HepG2 (cell line): ENCODE data around the gene MRPL36. TPM values are rescaled to one million over a fixed set of nuclear protein-coding genes. Genes with fewer than 3 reads are reported as not detected.

Source experiments
- ATAC-seq: fragments of 200-7000 bp; cut with Tn5 transposase; 3 replicates; pipeline ENCODE4 v1.9.1; 2020; ENCODE audit warnings: mild to moderate bottlenecking, moderate library complexity
- BruUV-seq: library from RNA; stranded (reverse); fragments of 400-500 nt; replicated peaks from 2 replicates; lab custom pipeline; 2021; lab: Mats Ljungman, UMichigan
- CTCF ChIA-PET: fragments of 300-600 bp; formaldehyde crosslinking; extraction: SDS; loops from one replicate; lab custom pipeline; 2021; ENCODE audit warnings: low total read pairs, inconsistent platforms, low intra/inter-chr PET ratio; lab: Yijun Ruan, JAX
- POLR2A ChIA-PET: fragments of 350-600 bp; sonication (Branson Sonifier 250); formaldehyde crosslinking; loops from one replicate; lab custom pipeline; 2020; ENCODE audit warnings: antibody characterized with exemption, inconsistent platforms; lab: Yijun Ruan, JAX
- DNase-seq: peaks from one replicate; pipeline ENCODE4 v3.0.0-alpha.2; 2015; ENCODE audit warnings: low spot score
- FAIRE-seq: peaks from 3 replicates; lab custom pipeline; 2011; peaks lifted over from hg19 to GRCh38; lab: Jason Lieb, UNC
- H2AFZ ChIP-seq: one replicate; pipeline ENCODE4 v1.6.1; 2011; ENCODE audit warnings: low read length, inconsistent platforms
- H3K27ac ChIP-seq: fragments of 300-600 bp; 3 replicates; pipeline ENCODE4 v1.8.0; 2011; ENCODE audit warnings: mixed run types, mild to moderate bottlenecking, mixed read lengths, low read length, inconsistent platforms; ENCODE audit not compliant: insufficient read depth; ENCODE audit errors: extremely low read length
- H3K27me3 ChIP-seq, 2 experiments: fragments of 200-600 bp in 1 of 2; 2 replicates in 1 of 2; 3 replicates in 1 of 2; pipeline versions ENCODE4 v1.6.0 to v1.8.0; 2011; ENCODE audit warnings: low read length in 2 of 2, mild to moderate bottlenecking in 2 of 2, moderate library complexity in 2 of 2, inconsistent platforms in 1 of 2; ENCODE audit not compliant: insufficient read depth in 2 of 2, control insufficient read depth in 1 of 2
- H3K36me3 ChIP-seq, 2 experiments: fragments of 200-600 bp in 1 of 2; replicated peaks in 1 of 2; 2 replicates in 1 of 2; 3 replicates in 1 of 2; pipeline versions ENCODE4 v1.5.1 to v1.8.0; 2011; ENCODE audit warnings: low read length in 2 of 2, inconsistent platforms in 1 of 2; ENCODE audit not compliant: insufficient read depth in 2 of 2, control insufficient read depth in 1 of 2
- H3K4me1 ChIP-seq: 2 replicates; pipeline ENCODE4 v1.5.1; 2012; ENCODE audit warnings: low read length, inconsistent platforms; ENCODE audit not compliant: insufficient read depth
- H3K4me2 ChIP-seq: 2 replicates; pipeline ENCODE4 v1.6.0; 2011; ENCODE audit warnings: low read depth, low read length, inconsistent platforms
- H3K4me3 ChIP-seq, 3 experiments: fragments of 200-600 bp in 1 of 3; sonication (generic), shearing (Covaris generic) in 1 of 3; replicated peaks in 1 of 3; 2 replicates each; pipeline ENCODE4 v1.5.1; 2011 to 2016; ENCODE audit warnings: low read length in 3 of 3, inconsistent platforms in 2 of 3, low read depth in 2 of 3, mild to moderate bottlenecking in 2 of 3, control low read depth in 1 of 3, mixed read lengths in 1 of 3; ENCODE audit not compliant: insufficient read depth in 1 of 3
- H3K79me2 ChIP-seq: one replicate; pipeline ENCODE4 v1.6.1; 2011; ENCODE audit warnings: low read length, inconsistent platforms; ENCODE audit not compliant: insufficient read depth
- H3K9ac ChIP-seq: 2 replicates; pipeline ENCODE4 v1.6.0; 2011; ENCODE audit warnings: mild to moderate bottlenecking, low read depth, low read length, inconsistent platforms; ENCODE audit not compliant: insufficient read depth
- H3K9me3 ChIP-seq: 2 replicates; pipeline ENCODE4 v1.5.1; 2012; ENCODE audit warnings: mild to moderate bottlenecking, low read length
- H4K20me1 ChIP-seq: 2 replicates; pipeline ENCODE4 v1.6.0; 2011; ENCODE audit warnings: inconsistent platforms, mild to moderate bottlenecking, low read length, moderate library complexity; ENCODE audit not compliant: insufficient read depth
- BCL6 ChIP-seq: IDR thresholded peaks from 2 replicates; pipeline ENCODE4 v1.6.1; 2016; ENCODE audit warnings: missing genetic modification reagents, missing compliant biosample characterization
- BCLAF1 ChIP-seq: fragments of 450-650 bp; IDR thresholded peaks from 2 replicates; pipeline ENCODE4 v1.6.1; 2017; ENCODE audit warnings: mild to moderate bottlenecking
- GLI4 ChIP-seq: sonication (generic); formaldehyde crosslinking; IDR thresholded peaks from 2 replicates; pipeline ENCODE4 v1.5.1; 2020; ENCODE audit warnings: missing genetic modification reagents, mild to moderate bottlenecking, moderate library complexity, borderline replicate concordance
- PBX2 ChIP-seq: IDR thresholded peaks from 2 replicates; pipeline ENCODE4 v1.6.1; 2016; ENCODE audit warnings: control low read depth
- ZNF563 ChIP-seq: sonication (generic); formaldehyde crosslinking; IDR thresholded peaks from 2 replicates; pipeline ENCODE4 v1.8.0; 2022; ENCODE audit warnings: mild to moderate bottlenecking, moderate library complexity, missing genetic modification reagents
- ZNF607 ChIP-seq: sonication (generic); formaldehyde crosslinking; IDR thresholded peaks from 2 replicates; pipeline ENCODE4 v1.5.1; 2020; ENCODE audit warnings: missing genetic modification reagents, mild to moderate bottlenecking, borderline replicate concordance
- WGBS: methylation state at CpG from one replicate; pipeline ENCODE4 v1.1.6; 2017; ENCODE audit warnings: low lambda C conversion rate; 5-methylcytosine and 5-hydroxymethylcytosine counted together
- in situ Hi-C: cut with HindIII; loops from 2 replicates; pipeline ENCODE4 v1.10.0; 2017; ENCODE audit warnings: low pct_unique_long_range_greater_than_20kb; ENCODE audit not compliant: extremely low pct_ligation_motif_present
- intact Hi-C: fragments of 100-400 bp; cut with micrococcal nuclease; formaldehyde crosslinking; loops from one replicate; pipeline ENCODE4 v1.10.0; 2022; ENCODE audit not compliant: unreplicated experiment
- polyA plus RNA-seq, 8 experiments: library from polyadenylated mRNA; depleted of rRNA in 3 of 8; stranded (reverse) in 7 of 8; unstranded in 1 of 8; fragments of >200 nt; fragmentation: Illumina TruSeq in 4 of 8; extraction: Trizol in 4 of 8; gene quantifications; 2 replicates each; pipeline versions ENCODE4 v1.2.1 to v1.2.3, GENCODE V29; 2011 to 2016; ENCODE audit warnings: low read depth in 4 of 8, missing spikeins in 1 of 8, mixed read lengths in 1 of 8; ENCODE audit not compliant: insufficient read depth in 1 of 8
- total RNA-seq, 5 experiments: library from RNA; depleted of rRNA; stranded (reverse); fragments of >200 nt; fragmentation: Illumina TruSeq; extraction: Trizol; gene quantifications; 2 replicates each; pipeline ENCODE4 v1.2.3, GENCODE V29; 2016; ENCODE audit warnings: low read depth in 1 of 5

The MRPL36 gene
- total and polyA plus RNA-seq, 2 of the 13 experiments (the other 11 are each of a cell fraction or from before 2014, with no cell fraction given), result 71.3 to 113 TPM

- TF ChIP-seq ZNF607 (CRISPR knock-in tag) (no peak), BCL6 (CRISPR knock-in tag) (no peak), ZNF563 (CRISPR knock-in tag) (no peak), PBX2 (no peak), BCLAF1 (no peak), GLI4 (CRISPR knock-in tag) (no peak)
- TF ChIP-seq, all 625 proteins: peak for 0
- CTCF ChIA-PET, result no interaction called here
- H2AFZ ChIP-seq, result no peak overlapping the region
- intact Hi-C loops (no loop called here), in situ Hi-C loops (no loop called here)
- WGBS, result 93% methylated on average over 2 of the region's 2 CpGs
- H3K27ac ChIP-seq, result no peak overlapping the region
- H3K36me3 ChIP-seq, result peaks cover 21 to 58% of the 10 kb centered on the region in 2 experiments
- H3K4me2 ChIP-seq, result no peak overlapping the region
- FAIRE-seq, result no peak
- H3K9me3 ChIP-seq, result no peaks in the 10 kb centered on the region
- no peaks in the 10 kb centered on the region for H4K20me1 ChIP-seq
- H3K4me3 ChIP-seq, result no peak overlapping the region
- H3K27me3 ChIP-seq, result no peaks in the 10 kb centered on the region
- H3K79me2 ChIP-seq, result no peaks in the 10 kb centered on the region
- H3K4me1 ChIP-seq, result peaks cover 10% of the 10 kb centered on the region
- no TSS peak for BruUV-seq
- H3K9ac ChIP-seq, result no peak overlapping the region
- DNase-seq, result no peak
- ATAC-seq, result no peak
- POLR2A ChIA-PET, result no interaction called here
Observed at GRCh38 chr5:1819458-1819857, 19.8 kb upstream of the MRPL36 start.
